Measurements from ENCODE around the gene CA7.

CA7 gene

DNA sequence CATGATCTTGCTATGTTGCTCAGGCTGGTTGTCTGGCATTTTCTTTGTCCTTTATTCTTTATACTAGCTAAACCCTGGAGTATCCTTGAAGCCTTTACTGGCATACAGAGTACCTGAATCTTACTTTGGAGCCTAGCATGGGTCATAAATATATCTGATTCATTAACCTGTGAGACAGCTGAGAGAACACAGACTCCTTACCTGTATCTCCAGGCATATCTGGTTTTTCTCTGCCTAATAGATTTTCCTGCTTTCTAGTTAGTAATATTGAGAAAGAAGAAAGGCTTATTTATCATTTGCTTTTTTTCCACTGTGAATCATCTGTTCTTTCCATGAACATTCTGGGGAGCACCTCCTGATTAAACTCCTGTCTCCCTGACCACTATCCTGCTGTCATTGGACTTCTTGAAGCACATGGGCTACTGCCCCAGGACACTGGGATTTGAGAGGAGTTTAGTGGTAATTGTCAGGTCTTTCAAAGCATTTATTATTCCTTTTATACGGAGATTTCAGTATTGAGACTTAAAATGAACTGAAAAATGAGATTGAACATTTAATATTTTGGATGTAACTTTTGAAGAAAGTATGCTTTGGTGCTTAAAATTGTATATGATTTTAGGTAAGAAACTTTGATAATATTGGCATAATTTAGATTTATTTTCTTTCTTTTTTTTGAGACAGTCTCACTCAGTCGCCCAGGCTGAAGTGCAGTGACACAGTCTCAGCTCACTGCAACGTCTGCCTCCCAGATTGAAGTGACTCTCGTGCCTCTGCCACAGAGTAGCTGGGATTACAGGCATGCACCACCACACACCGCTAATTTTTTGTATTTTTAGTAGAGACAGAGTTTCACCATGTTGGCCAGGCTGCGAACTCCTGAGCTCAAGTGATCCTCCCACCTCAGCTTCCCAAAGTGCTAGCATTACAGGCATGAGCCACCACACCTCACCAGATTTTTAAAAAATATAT lies 44.7 kb downstream of the CA7 start:
- CTCF ChIA-PET = interaction anchor here (1.2 to 2.1 kb wide), 4 partner anchors 14 to 39 kb away, joined by 3 to 10 read pairs (median 4); no protein-coding TSS in a partner anchor
- no peak for DNase-seq (ENCODE audit: extremely low spot score)
- TF ChIP-seq, protein P1, sequence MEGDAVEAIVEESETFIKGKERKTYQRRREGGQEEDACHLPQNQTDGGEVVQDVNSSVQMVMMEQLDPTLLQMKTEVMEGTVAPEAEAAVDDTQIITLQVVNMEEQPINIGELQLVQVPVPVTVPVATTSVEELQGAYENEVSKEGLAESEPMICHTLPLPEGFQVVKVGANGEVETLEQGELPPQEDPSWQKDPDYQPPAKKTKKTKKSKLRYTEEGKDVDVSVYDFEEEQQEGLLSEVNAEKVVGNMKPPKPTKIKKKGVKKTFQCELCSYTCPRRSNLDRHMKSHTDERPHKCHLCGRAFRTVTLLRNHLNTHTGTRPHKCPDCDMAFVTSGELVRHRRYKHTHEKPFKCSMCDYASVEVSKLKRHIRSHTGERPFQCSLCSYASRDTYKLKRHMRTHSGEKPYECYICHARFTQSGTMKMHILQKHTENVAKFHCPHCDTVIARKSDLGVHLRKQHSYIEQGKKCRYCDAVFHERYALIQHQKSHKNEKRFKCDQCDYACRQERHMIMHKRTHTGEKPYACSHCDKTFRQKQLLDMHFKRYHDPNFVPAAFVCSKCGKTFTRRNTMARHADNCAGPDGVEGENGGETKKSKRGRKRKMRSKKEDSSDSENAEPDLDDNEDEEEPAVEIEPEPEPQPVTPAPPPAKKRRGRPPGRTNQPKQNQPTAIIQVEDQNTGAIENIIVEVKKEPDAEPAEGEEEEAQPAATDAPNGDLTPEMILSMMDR (IDR thresholded peaks at IDR 0.05; ENCODE audit: control extremely low read depth, extremely low read depth, low read depth, missing control alignments) = no peak
- POLR2A ChIA-PET = no interaction called here

- CTCF ChIA-PET = interaction anchor here (1.2 to 2.1 kb wide), 4 partner anchors 15 to 38 kb away, joined by 3 to 10 read pairs (median 4); no protein-coding TSS in a partner anchor
- DNase-seq (ENCODE audit: extremely low spot score) = no peak
- POLR2A ChIA-PET = no interaction called here
- TF ChIP-seq, protein P1 (IDR thresholded peaks at IDR 0.05; ENCODE audit: control extremely low read depth, extremely low read depth, low read depth, missing control alignments) = no peak
Observed at GRCh38 chr16:66889622-66890021, 45.4 kb downstream of the CA7 start.

DNA sequence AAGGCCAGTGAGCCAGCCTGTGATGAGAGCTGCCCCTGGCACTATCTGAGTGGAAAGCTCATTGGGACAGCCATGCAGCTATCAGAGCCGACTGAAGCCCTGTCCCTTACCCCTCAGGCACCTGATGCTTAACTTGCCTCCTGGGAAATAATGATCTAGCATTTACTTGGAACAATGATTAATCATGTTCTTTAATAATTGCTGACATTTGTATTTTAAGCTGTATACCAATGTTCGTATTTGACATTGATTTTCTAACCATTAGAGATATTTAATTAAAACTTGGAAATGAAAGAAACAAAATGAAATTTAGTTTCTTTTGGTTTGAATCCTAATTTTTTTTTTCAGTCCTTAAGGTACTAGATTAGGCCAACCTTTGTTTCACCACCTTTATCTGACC lies 46.6 kb downstream of the CA7 start:
- TF ChIP-seq, protein P1 (IDR thresholded peaks at IDR 0.05; ENCODE audit: control extremely low read depth, extremely low read depth, low read depth, missing control alignments) = no peak
- POLR2A ChIA-PET = interaction anchor here (0.6 kb wide), 1 partner anchor 949 kb away, joined by 3 read pairs; no protein-coding TSS in a partner anchor
- CTCF ChIA-PET = interaction anchor here (0.7 to 2.9 kb wide), 6 partner anchors 18 to 282 kb away, joined by 3 to 10 read pairs (median 6); no protein-coding TSS in a partner anchor
- DNase-seq (ENCODE audit: extremely low spot score) = no peak

GRCh38 chr16:66891360-66891759 lies 47.1 kb downstream of the CA7 start:
- no peak for DNase-seq (ENCODE audit: extremely low spot score)
- TF ChIP-seq, protein P1 (IDR thresholded peaks at IDR 0.05; ENCODE audit: control extremely low read depth, extremely low read depth, low read depth, missing control alignments) = no peak
- ChIA-PET CTCF (interaction anchor here (1.1 to 8.4 kb wide), 8 partner anchors 9 to 126 kb away, joined by 3 to 115 read pairs (median 7); partner anchors contain the start of gene RRAD), POLR2A (interaction anchor here (0.5 to 1.1 kb wide), 2 partner anchors 12 to 34 kb away, joined by 3 to 5 read pairs; no protein-coding TSS in a partner anchor)

DNA sequence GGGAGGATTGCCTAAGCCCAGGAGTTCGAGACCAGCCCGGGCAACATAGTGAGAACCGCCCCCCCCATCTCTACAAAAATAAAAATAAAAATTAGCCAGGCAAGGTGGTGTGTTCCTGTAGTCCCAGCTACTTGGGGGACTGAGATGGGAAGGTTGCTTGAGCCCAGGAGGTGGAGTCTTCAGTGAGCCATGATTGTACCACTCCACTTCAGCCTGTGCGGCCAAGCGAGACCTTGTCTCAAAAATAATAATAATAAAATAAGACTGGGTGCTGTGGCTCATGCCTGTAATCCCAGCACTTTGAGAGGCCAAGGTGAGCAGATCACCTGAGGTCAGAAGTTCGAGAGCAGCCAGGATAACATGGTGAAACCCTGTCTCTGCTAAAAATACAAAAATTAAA lies 47.6 kb downstream of the CA7 start:
- TF ChIP-seq, protein P1 (IDR thresholded peaks at IDR 0.05; ENCODE audit: control extremely low read depth, extremely low read depth, low read depth, missing control alignments) = no peak
- DNase-seq (ENCODE audit: extremely low spot score) = no peak
- ChIA-PET CTCF (interaction anchor here (1.1 to 8.4 kb wide), 6 partner anchors 9 to 126 kb away, joined by 3 to 115 read pairs (median 8); partner anchors contain the start of gene RRAD), POLR2A (interaction anchor here (0.5 to 1.1 kb wide), 2 partner anchors 12 to 34 kb away, joined by 3 to 5 read pairs; no protein-coding TSS in a partner anchor)

DNA sequence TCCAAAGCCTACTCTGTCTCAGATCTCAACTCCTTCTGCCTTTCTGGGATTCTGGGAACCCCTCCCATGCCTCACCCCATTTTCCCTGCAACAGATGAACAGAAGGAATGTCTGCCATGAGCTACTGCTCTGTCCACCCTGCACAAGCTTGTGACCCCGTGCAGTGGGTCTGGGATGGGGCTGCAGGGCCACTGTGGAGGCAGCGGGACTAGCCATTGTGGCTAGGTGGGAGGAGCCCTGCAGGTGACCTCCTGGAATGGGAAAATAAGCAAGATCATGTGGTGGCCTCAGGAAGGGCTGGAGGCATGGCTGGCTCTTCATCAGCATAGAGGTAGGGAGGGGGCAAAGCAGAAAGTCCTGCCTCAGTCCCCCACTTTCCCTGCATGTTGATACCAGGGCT lies 49.8 kb downstream of the CA7 start:
- ChIA-PET CTCF (interaction anchor here (1.3 to 8.4 kb wide), 12 partner anchors 7 to 304 kb away, joined by 3 to 115 read pairs (median 9); partner anchors contain the start of genes PDP2 and RRAD), POLR2A (no interaction called here)
- DNase-seq (ENCODE audit: extremely low spot score) = no peak
- TF ChIP-seq, protein P1 (IDR thresholded peaks at IDR 0.05; ENCODE audit: control extremely low read depth, extremely low read depth, low read depth, missing control alignments) = no peak

Data from GM10248 (cell line).